IgD-negative memory B cell (primary cell): ENCODE measurements around the gene TSEN34. TPM values are rescaled to one million over a fixed set of nuclear protein-coding genes. Genes with fewer than 3 reads are reported as not detected.
"Not testable (repeated sequence)": the region's sequence is repeated elsewhere in the genome, so short reads cannot be mapped to it uniquely, and the experiment has no call there.

Experiments used
- H3K27ac Mint-ChIP-seq, 3 donors: one replicate each; pipeline ENCODE4 v1.8.0; 2020 to 2022; ENCODE audit warnings: mild to moderate bottlenecking in 3 of 3, mixed read lengths in 3 of 3, moderate library complexity in 1 of 3
- H3K27me3 Mint-ChIP-seq: one replicate; pipeline ENCODE4 v1.8.0; 2021; ENCODE audit warnings: mixed read lengths
- H3K36me3 Mint-ChIP-seq: one replicate; pipeline ENCODE4 v1.8.0; 2020; ENCODE audit warnings: mild to moderate bottlenecking, mixed read lengths
- H3K4me1 Mint-ChIP-seq, 3 donors: one replicate each; pipeline ENCODE4 v1.8.0; 2020 to 2022; ENCODE audit warnings: mixed read lengths in 3 of 3, mild to moderate bottlenecking in 1 of 3
- H3K4me3 Mint-ChIP-seq, 4 donors: one replicate each; pipeline ENCODE4 v1.8.0; 2020 to 2022; ENCODE audit warnings: mild to moderate bottlenecking in 4 of 4, mixed read lengths in 4 of 4, moderate library complexity in 3 of 4
- H3K9me3 Mint-ChIP-seq, 3 donors: one replicate each; pipeline ENCODE4 v1.8.0; 2020 to 2021; ENCODE audit warnings: mixed read lengths in 3 of 3, mild to moderate bottlenecking in 1 of 3
- polyA plus RNA-seq: library from polyadenylated mRNA; unstranded; fragments of 300-500 nt; fragmentation: Illumina TruSeq; gene quantifications from one replicate; pipeline ENCODE4 v1.2.3, GENCODE V29; 2021

Gene TSEN34
- polyA plus RNA-seq, 1 donor from 2014 or later = 33.2 TPM

- not testable (repeated sequence) for H3K27ac Mint-ChIP-seq, H3K27me3 Mint-ChIP-seq, H3K4me3 Mint-ChIP-seq, H3K9me3 Mint-ChIP-seq, H3K36me3 Mint-ChIP-seq
- H3K4me1 Mint-ChIP-seq = peaks cover 0 to 13% (median 6%) of the 10 kb centered on the region in 3 donors
Measured at GRCh38 chr19:54171736-54172431, 19.2 kb upstream of the TSEN34 start.

GRCh38 chr19:54172471-54173358 is 18.4 kb upstream of the TSEN34 start, which contains the start of gene TMC4:
TSS of gene TMC4 (minus strand) at chr19:54173160. CDS start at chr19:54173117, 43 bp downstream.
- Mint-ChIP-seq H3K27me3 (no peaks in the 10 kb centered on the region), H3K36me3 (no peaks in the 10 kb centered on the region), H3K4me1 (peaks cover 0 to 13% (median 6%) of the 10 kb centered on the region in 3 donors), H3K9me3 (no peaks in the 10 kb centered on the region), H3K27ac (no peak within 1 kb of the TSS), H3K4me3 (peak within 1 kb of the TSS in 2 of 4 donors; percentile 47 to 70)

GRCh38 chr19:54173359-54173699 is 17.8 kb upstream of the TSEN34 start:
- H3K36me3 Mint-ChIP-seq = peaks cover 2% of the 10 kb centered on the region
- no peaks in the 10 kb centered on the region for H3K9me3 Mint-ChIP-seq
- H3K27ac Mint-ChIP-seq = no peak overlapping the region
- peak overlapping the region in 1 of 4 donors; percentile 47 for H3K4me3 Mint-ChIP-seq
- peaks cover 0 to 10% (median 6%) of the 10 kb centered on the region in 3 donors for H3K4me1 Mint-ChIP-seq
- H3K27me3 Mint-ChIP-seq = no peaks in the 10 kb centered on the region

GRCh38 chr19:54173951-54174834 is 16.9 kb upstream of the TSEN34 start:
- H3K9me3 Mint-ChIP-seq = no peaks in the 10 kb centered on the region
- H3K27ac Mint-ChIP-seq = no peak overlapping the region
- H3K27me3 Mint-ChIP-seq = no peaks in the 10 kb centered on the region
- peaks cover 0 to 10% (median 6%) of the 10 kb centered on the region in 3 donors for H3K4me1 Mint-ChIP-seq
- peaks cover 6% of the 10 kb centered on the region for H3K36me3 Mint-ChIP-seq
- no peak overlapping the region for H3K4me3 Mint-ChIP-seq

- H3K4me1 Mint-ChIP-seq = peaks cover 0 to 6% (median under 1%) of the 10 kb centered on the region in 3 donors
- no peaks in the 10 kb centered on the region for H3K9me3 Mint-ChIP-seq
- peaks cover 6% of the 10 kb centered on the region for H3K36me3 Mint-ChIP-seq
- peak overlapping the region in 1 of 4 donors; percentile 12 for H3K4me3 Mint-ChIP-seq
- no peaks in the 10 kb centered on the region for H3K27me3 Mint-ChIP-seq
- no peak overlapping the region for H3K27ac Mint-ChIP-seq
Measured at GRCh38 chr19:54178581-54179261, 12.4 kb upstream of the TSEN34 start.

GRCh38 chr19:54179262-54179852 is 11.8 kb upstream of the TSEN34 start:
- Mint-ChIP-seq H3K27ac (no peak overlapping the region), H3K27me3 (no peaks in the 10 kb centered on the region), H3K9me3 (no peaks in the 10 kb centered on the region), H3K4me3 (peak overlapping the region in 2 of 4 donors; percentile 30 to 51), H3K4me1 (peaks cover 0 to 8% (median 0%) of the 10 kb centered on the region in 3 donors), H3K36me3 (peaks cover 8% of the 10 kb centered on the region)

GRCh38 chr19:54179921-54180461 is 11.1 kb upstream of the TSEN34 start:
- Mint-ChIP-seq H3K4me1 (peaks cover 0 to 5% (median 0%) of the 10 kb centered on the region in 3 donors), H3K9me3 (no peaks in the 10 kb centered on the region), H3K27me3 (no peaks in the 10 kb centered on the region), H3K4me3 (peak overlapping the region in 1 of 4 donors; percentile 12), H3K36me3 (peaks cover 8% of the 10 kb centered on the region), H3K27ac (no peak overlapping the region)

GRCh38 chr19:54180691-54181091 is 10.4 kb upstream of the TSEN34 start:
- H3K27me3 Mint-ChIP-seq = no peaks in the 10 kb centered on the region
- H3K4me3 Mint-ChIP-seq = no peak overlapping the region
- no peak overlapping the region for H3K27ac Mint-ChIP-seq
- no peaks in the 10 kb centered on the region for H3K9me3 Mint-ChIP-seq
- H3K36me3 Mint-ChIP-seq = peaks cover 8% of the 10 kb centered on the region
- peaks cover 0 to 9% (median 0%) of the 10 kb centered on the region in 3 donors for H3K4me1 Mint-ChIP-seq

GRCh38 chr19:54181894-54182293 is 9.2 kb upstream of the TSEN34 start:
- H3K4me3 Mint-ChIP-seq, H3K9me3 Mint-ChIP-seq, H3K4me1 Mint-ChIP-seq, H3K27me3 Mint-ChIP-seq, H3K36me3 Mint-ChIP-seq, H3K27ac Mint-ChIP-seq: not testable (repeated sequence)

GRCh38 chr19:54183431-54183830 is 7.7 kb upstream of the TSEN34 start:
- Mint-ChIP-seq H3K4me3 (no peak overlapping the region), H3K9me3 (no peaks in the 10 kb centered on the region), H3K27ac (peak overlapping the region in 1 of 3 donors; percentile 28), H3K4me1 (peaks cover 0 to 11% (median 9%) of the 10 kb centered on the region in 3 donors), H3K36me3 (peaks cover 5% of the 10 kb centered on the region), H3K27me3 (no peaks in the 10 kb centered on the region)

GRCh38 chr19:54186351-54186750 is 4.8 kb upstream of the TSEN34 start:
- H3K4me3 Mint-ChIP-seq = peak overlapping the region in 1 of 4 donors; percentile 5
- H3K27ac Mint-ChIP-seq = peak overlapping the region in 1 of 3 donors; percentile 18
- peaks cover 2% of the 10 kb centered on the region for H3K36me3 Mint-ChIP-seq
- H3K4me1 Mint-ChIP-seq = peaks cover 5 to 11% (median 11%) of the 10 kb centered on the region in 3 donors
- H3K9me3 Mint-ChIP-seq = no peaks in the 10 kb centered on the region
- no peaks in the 10 kb centered on the region for H3K27me3 Mint-ChIP-seq

GRCh38 chr19:54186934-54187381 is 4.2 kb upstream of the TSEN34 start:
- Mint-ChIP-seq H3K27ac (peak overlapping the region in 2 of 3 donors; percentile 68 to 81), H3K9me3 (no peaks in the 10 kb centered on the region), H3K36me3 (peaks cover 2% of the 10 kb centered on the region), H3K27me3 (no peaks in the 10 kb centered on the region), H3K4me3 (peak overlapping the region in 3 of 4 donors; percentile 55 to 84 (median 64)), H3K4me1 (peaks cover 9 to 15% (median 15%) of the 10 kb centered on the region in 3 donors)

- H3K27me3 Mint-ChIP-seq = no peaks in the 10 kb centered on the region
- peak overlapping the region; percentile 84 to 99 (median 92) for H3K4me3 Mint-ChIP-seq
- H3K4me1 Mint-ChIP-seq = peaks cover 9 to 16% (median 16%) of the 10 kb centered on the region in 3 donors
- H3K36me3 Mint-ChIP-seq = peaks cover 2% of the 10 kb centered on the region
- H3K27ac Mint-ChIP-seq = peak overlapping the region; percentile 67 to 88 (median 81)
- H3K9me3 Mint-ChIP-seq = no peaks in the 10 kb centered on the region
Measured at GRCh38 chr19:54188215-54188871, 2.8 kb upstream of the TSEN34 start.
